ENCODE measurements around the gene APOA4. TPM values are rescaled to one million over a fixed set of nuclear protein-coding genes. Genes with fewer than 3 reads are reported as not detected.

APOA4 gene
- total RNA-seq, 1 experiment from 2014 or later, result not detected

- Mint-ChIP-seq H3K4me1 (ENCODE audit: low read depth, unreplicated experiment) (no peaks in the 10 kb centered on the region), H3K27ac (ENCODE audit: unreplicated experiment) (no peak overlapping the region), H3K4me3 (ENCODE audit: low read depth, unreplicated experiment) (no peak overlapping the region), H3K9me3 (ENCODE audit: low read depth, unreplicated experiment) (no peaks in the 10 kb centered on the region), H3K27me3 (ENCODE audit: unreplicated experiment) (no peaks in the 10 kb centered on the region), H3K36me3 (ENCODE audit: insufficient read depth, unreplicated experiment) (peaks cover 2% of the 10 kb centered on the region)
- CTCF ChIA-PET, result no interaction called here
- BruUV-seq (replicated peaks), result no TSS peak
- TF ChIP-seq, protein P1, sequence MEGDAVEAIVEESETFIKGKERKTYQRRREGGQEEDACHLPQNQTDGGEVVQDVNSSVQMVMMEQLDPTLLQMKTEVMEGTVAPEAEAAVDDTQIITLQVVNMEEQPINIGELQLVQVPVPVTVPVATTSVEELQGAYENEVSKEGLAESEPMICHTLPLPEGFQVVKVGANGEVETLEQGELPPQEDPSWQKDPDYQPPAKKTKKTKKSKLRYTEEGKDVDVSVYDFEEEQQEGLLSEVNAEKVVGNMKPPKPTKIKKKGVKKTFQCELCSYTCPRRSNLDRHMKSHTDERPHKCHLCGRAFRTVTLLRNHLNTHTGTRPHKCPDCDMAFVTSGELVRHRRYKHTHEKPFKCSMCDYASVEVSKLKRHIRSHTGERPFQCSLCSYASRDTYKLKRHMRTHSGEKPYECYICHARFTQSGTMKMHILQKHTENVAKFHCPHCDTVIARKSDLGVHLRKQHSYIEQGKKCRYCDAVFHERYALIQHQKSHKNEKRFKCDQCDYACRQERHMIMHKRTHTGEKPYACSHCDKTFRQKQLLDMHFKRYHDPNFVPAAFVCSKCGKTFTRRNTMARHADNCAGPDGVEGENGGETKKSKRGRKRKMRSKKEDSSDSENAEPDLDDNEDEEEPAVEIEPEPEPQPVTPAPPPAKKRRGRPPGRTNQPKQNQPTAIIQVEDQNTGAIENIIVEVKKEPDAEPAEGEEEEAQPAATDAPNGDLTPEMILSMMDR (IDR thresholded peaks at IDR 0.05; ENCODE audit: unreplicated experiment), result no peak
- intact Hi-C loops (cut with micrococcal nuclease; ENCODE audit: unreplicated experiment), result no loop called here
- no peak for DNase-seq
Measured at GRCh38 chr11:116859175-116859574, 36.1 kb upstream of the APOA4 start.

DNA sequence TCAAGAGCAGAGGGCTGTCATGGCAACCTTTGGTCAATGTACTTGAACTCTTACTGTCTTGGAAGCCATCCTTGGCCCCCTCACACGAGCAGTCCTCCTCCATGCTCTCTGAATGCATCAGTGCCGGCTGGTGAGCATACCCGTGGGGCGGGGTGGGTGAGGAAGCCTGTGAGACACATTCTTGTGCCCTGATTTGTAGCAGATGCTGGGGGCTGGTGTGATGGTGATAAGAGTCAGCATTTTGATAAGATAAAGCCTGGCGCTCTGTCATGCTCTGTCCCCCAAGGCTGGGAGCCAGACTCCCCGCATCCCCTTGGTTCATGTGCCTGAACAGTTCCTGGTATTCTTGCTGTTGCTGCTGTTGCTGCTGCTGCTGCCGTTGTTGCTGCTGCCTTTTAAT lies 34.8 kb upstream of the APOA4 start:
- intact Hi-C loops (cut with micrococcal nuclease; ENCODE audit: unreplicated experiment), result no loop called here
- no peak for DNase-seq
- Mint-ChIP-seq H3K4me3 (ENCODE audit: low read depth, unreplicated experiment) (no peak overlapping the region), H3K27me3 (ENCODE audit: unreplicated experiment) (no peaks in the 10 kb centered on the region), H3K4me1 (ENCODE audit: low read depth, unreplicated experiment) (peaks cover 1% of the 10 kb centered on the region), H3K36me3 (ENCODE audit: insufficient read depth, unreplicated experiment) (no peaks in the 10 kb centered on the region), H3K9me3 (ENCODE audit: low read depth, unreplicated experiment) (no peaks in the 10 kb centered on the region), H3K27ac (ENCODE audit: unreplicated experiment) (no peak overlapping the region)
- no TSS peak for BruUV-seq (replicated peaks)
- CTCF ChIA-PET, result no interaction called here
- TF ChIP-seq, protein P1 (IDR thresholded peaks at IDR 0.05; ENCODE audit: unreplicated experiment), result no peak

- TF ChIP-seq, protein P1 (IDR thresholded peaks at IDR 0.05; ENCODE audit: unreplicated experiment), result no peak
Measured at GRCh38 chr11:116857316-116857715, 34.2 kb upstream of the APOA4 start.

DNA sequence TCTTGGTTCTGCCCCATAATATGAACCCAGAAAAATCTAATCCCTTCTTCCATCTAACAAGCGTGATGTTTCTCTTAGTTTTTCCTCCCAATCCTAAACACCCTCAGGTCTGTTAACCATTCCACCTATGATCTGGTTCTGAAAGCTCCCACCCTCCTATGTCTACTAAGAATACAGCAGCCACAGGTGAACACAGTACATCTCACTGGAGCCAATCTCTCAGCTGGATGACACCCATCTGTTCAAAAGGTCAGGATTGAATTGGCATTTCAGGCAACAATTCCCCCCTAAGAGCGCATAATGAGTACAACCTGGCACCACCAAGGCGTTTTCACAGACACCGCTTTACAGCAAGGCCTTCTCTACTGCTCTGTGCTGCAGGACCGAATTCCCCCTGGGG lies 33.3 kb upstream of the APOA4 start:
- Mint-ChIP-seq H3K36me3 (ENCODE audit: insufficient read depth, unreplicated experiment) (no peaks in the 10 kb centered on the region), H3K27ac (ENCODE audit: unreplicated experiment) (no peak overlapping the region), H3K4me1 (ENCODE audit: low read depth, unreplicated experiment) (peaks cover 8% of the 10 kb centered on the region), H3K4me3 (ENCODE audit: low read depth, unreplicated experiment) (no peak overlapping the region), H3K9me3 (ENCODE audit: low read depth, unreplicated experiment) (no peaks in the 10 kb centered on the region), H3K27me3 (ENCODE audit: unreplicated experiment) (no peaks in the 10 kb centered on the region)
- TF ChIP-seq, protein P1 (IDR thresholded peaks at IDR 0.05; ENCODE audit: unreplicated experiment), result no peak
- no TSS peak for BruUV-seq (replicated peaks)
- DNase-seq, result no peak
- CTCF ChIA-PET, result no interaction called here
- intact Hi-C loops (cut with micrococcal nuclease; ENCODE audit: unreplicated experiment), result no loop called here

More at GRCh38 chr11:116857316-116857715, 34.2 kb upstream of the APOA4 start:
- DNase-seq, result no peak
- Mint-ChIP-seq H3K4me1 (ENCODE audit: low read depth, unreplicated experiment) (peaks cover 7% of the 10 kb centered on the region), H3K27me3 (ENCODE audit: unreplicated experiment) (no peaks in the 10 kb centered on the region), H3K27ac (ENCODE audit: unreplicated experiment) (no peak overlapping the region), H3K36me3 (ENCODE audit: insufficient read depth, unreplicated experiment) (no peaks in the 10 kb centered on the region), H3K9me3 (ENCODE audit: low read depth, unreplicated experiment) (no peaks in the 10 kb centered on the region), H3K4me3 (ENCODE audit: low read depth, unreplicated experiment) (no peak overlapping the region)
- CTCF ChIA-PET, result no interaction called here
- no TSS peak for BruUV-seq (replicated peaks)
- intact Hi-C loops (cut with micrococcal nuclease; ENCODE audit: unreplicated experiment), result no loop called here

All from Calu3 (cell line).